GM21737 (cell line): ENCODE measurements around the gene HTR1E.
"Not testable (repeated sequence)": the region's sequence is repeated elsewhere in the genome, so short reads cannot be mapped to it uniquely, and the experiment has no call there.

Experiments
- ATAC-seq: cut with Tn5 transposase; IDR thresholded peaks from one replicate; pipeline ENCODE4 v1.9.1; 2021; ENCODE audit warnings: mild to moderate bottlenecking, moderate library complexity; ENCODE audit not compliant: unreplicated experiment

HTR1E gene, protein sequence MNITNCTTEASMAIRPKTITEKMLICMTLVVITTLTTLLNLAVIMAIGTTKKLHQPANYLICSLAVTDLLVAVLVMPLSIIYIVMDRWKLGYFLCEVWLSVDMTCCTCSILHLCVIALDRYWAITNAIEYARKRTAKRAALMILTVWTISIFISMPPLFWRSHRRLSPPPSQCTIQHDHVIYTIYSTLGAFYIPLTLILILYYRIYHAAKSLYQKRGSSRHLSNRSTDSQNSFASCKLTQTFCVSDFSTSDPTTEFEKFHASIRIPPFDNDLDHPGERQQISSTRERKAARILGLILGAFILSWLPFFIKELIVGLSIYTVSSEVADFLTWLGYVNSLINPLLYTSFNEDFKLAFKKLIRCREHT

DNA sequence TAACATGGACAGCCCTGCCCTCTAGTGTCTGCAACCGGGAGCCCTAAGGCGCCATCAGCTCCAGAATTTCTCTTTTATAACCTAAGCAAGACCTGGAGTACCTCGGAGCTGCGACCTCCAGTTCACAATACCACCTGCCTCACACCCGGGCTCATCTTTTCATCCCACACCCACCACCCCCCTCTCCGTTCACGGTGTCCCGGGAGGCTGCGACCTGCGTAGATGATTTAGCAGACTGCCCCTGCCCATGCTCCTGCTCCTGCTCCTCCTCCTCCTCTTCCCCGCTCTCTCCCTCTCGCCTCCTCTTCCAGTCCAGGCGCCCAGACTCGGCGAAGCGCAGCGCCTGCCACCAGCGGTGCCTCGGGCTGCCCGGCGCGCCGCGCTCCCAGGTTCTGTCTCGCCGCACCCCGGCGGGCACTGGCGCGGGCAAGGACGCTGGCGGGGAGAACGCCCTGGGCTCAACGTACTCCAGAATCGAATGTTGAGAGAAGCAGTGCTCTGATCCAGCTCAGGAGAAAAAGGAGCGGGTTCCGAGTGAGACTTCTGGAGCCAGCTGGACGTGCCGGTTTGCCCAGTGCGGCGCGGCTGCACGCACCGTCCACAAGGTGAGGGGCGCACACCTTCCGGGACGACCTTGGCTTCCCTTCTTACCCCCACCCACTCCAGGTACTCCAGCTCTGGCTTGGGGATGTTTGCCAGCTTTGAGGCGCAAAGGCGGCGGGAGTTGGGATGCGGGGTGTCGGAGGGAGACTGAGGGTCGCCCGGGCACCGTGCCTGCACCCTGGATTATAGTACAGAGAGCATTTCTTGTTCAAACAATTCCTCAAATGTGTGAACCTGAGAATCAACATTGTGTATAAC, at the start of gene HTR1E:
HTR1E (plus strand) TSS at position 310 of the 861 bp plus-strand sequence. CDS start 77,807 bp downstream, outside the sequence.
- no peak for ATAC-seq

DNA sequence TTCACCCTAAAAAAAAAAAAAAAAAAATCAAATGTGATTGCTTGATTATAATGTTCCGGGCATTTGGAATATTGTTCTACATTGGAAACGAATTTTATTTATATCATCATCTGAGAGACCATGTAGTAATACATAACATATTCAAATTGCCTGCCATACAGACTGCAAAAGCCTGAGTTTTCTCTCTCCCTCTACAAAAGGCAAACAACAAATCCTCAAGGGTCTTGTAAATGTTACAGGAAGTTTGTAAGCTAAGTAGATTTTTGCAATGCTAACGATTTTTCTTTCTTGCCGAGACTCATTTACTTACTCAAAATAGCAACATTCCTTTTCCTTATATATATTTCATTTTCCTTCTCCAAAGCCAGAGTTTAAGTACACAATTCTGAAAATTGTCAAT, 49.0 kb upstream of the HTR1E start:
- no peak for ATAC-seq

DNA sequence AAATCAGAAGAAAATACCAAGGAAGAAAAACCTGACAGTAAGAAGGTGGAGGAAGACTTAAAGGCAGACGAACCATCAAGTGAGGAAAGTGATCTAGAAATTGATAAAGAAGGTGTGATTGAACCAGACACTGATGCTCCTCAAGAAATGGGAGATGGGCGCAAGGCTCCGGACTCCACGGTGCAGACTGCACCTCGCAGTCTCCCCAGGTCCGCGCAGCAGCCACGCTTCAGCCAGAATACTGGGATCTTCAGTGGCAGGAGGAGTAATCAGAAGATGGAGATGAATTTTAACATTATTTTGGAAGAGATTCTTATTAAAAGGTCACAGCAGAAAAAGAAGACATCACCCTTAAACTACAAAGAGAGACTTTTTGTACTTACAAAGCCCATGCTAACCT, 40.1 kb upstream of the HTR1E start:
- not testable (repeated sequence) for ATAC-seq

DNA sequence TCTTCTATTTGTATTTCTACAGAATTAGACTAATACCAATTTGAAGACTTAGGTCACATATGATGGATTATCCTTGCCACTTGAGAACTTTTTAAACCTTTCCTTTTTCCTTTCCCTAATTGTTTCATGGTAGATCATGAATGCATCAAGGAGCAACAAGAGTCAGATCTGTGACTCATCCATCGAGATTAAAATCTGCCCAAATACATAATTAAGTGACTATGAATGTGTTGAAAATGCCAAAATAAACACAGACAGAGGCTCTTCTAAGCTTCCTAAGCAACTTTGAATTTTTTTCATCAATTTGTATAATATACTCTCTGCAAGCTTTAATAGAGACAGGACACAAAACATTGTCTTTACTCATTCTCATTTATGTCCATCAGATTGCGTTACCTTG, 23.5 kb upstream of the HTR1E start:
- no peak for ATAC-seq

DNA sequence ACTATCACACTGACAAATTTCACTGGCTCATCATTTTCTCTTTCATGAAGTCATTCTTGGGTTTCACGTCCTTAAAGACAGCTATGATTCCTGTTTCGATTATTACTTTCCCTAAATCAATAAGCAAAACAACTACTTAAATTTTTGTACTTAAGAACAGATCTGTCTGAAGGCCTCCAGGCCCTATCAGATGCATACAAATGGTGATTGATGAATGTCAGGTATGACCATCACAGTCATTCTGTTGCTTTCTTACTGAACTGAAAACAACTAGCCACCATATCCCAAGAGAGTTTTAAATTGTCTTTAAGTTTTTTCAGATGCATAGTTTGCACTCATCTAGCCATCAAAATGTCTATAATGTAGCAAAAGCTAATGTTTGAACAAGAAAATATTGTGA, 20.9 kb upstream of the HTR1E start:
- ATAC-seq = no peak

DNA sequence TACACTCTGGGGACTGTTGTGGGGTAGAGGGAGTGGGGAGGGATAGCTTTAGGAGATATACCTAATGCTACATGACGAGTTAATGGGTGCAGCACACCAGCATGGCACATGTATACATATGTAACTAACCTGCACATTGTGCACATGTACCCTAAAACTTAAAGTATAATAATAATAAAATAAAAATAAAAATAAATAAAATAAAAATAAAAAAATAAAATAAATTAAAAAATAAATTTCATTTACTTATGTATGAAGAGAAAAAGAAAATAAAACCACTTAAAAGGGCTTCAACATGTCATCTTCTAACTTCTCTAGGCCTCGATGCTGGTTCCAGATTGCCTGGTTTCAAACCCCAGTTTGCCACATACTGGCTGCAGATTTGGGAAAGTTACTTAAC, 10.2 kb upstream of the HTR1E start:
- ATAC-seq = not testable (repeated sequence)

DNA sequence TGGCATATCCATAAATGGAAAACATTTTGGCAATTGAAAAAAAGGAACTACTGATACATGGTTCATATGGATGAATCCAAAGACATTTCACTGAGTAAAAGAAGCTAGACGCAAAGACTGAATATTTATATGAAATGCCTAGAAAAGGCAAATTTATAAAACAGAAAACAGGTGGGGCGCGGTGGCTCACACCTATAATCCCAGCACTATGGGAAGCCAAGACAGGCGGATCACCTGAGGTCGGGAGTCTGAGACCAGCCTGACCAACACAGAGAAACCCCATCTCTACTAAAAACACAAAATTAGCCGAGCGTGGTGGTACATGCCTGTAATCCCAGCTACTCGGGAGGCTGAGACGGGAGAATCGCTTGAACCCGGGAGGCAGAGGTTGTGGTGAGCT, 9.5 kb upstream of the HTR1E start:
- not testable (repeated sequence) for ATAC-seq

DNA sequence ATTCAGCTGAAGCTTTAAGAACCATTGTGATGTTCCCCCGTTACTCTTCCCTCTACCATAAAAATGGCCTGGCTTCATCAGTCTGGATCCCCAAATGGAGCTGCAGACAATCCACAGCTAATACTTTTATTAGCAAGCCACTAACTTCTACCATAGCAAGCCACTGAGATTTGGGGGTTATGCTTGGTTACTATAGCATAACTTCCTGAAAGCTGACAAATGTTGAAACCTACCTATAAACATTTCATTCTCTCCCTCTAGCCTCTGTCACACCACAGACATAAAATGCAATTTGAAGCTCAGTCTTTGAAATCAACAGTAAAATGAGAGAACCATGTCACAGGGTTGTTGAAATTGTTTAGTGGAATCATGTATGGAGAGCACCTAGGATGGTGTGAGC, 3.0 kb upstream of the HTR1E start:
- no peak for ATAC-seq

DNA sequence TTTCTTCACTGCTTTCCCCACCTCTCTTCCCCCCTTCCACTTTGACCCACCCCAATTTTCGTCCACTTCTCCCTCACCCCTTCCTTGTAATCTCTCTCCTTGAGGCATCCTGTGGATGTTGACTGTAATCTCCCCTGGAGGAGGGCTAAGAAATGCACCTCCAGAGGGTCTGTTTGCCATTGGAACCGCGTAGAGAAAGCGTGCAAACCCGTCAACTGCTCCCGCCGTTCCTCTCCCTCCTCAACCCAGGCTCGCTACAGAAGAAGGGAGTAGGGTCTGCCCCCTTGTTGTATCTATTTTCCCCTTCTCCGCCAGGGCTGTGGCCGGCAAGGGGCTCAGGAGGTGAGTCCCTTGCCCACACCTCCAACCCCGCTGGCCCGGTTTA, 502 bp upstream of the HTR1E start:
- no peak for ATAC-seq

DNA sequence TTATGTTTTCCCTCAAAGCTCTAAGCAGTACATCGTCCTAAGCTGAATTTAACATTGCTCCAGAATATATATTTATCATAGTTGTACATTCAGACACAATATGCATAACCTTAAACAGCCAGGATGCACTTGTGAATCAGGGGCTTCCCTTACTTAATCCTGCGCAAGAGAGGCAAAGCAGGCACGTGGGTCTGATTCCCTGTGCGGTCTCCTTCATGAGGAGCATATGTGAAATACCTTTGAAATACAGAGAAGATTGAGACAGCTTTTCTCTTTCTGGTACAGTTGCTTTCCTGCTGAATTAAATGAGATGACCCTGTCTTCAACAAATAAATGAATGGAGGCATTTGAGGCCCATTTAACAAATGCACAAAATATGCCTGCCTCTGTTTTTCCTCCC, 1.5 kb downstream of the HTR1E start:
- no peak for ATAC-seq

DNA sequence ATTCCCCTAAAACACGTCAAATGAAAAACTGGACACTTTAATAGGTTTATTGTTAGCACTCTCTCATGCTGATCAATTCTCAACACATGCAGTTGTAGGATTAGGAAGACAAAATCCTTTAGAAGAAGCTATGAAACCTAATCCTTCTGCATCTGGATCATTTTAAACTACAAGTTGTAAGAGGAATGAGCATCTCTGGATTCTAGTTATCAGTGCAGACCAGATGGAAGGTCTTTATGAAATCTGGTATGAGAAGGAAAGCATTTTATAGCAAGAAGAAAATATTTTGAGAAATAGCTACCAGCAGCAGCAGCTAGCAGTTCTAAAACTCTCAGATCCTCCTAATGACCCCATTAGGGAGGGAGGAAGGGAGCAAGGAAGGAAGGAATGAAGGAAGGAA, 4.1 kb downstream of the HTR1E start:
- no peak for ATAC-seq

DNA sequence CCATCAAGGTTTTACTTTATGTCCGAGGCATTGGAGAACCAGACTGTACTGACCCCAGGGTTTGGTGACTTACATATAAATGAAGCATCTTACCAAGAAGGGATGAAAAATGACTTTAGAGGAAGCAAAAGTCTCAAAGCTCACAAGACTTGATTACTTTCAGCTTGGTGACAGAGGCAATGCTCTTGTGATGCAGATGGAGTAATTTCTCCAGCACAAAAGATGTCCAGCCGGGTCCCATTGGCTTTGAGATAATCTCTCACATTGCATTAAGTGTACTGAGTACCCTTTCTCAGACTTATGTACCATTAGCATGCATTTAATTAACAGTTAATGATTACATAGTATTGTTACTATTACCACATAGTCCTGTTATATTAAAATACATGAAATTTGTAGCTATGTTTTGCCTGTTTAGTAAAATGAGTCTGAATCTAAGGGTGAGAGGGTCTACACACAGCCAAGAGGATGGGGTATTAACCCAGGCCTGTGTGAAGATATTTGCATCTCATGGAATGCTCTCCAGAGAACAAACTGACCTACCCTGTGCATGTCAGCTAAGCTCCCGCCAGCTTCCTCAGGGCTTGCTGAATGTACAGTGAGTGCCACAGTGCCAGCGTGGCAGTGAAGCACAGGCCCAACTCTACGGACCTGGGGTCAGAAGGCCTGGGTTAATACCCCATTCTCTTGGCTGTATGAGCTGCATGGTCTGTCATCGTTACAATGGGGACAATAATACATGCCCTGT, 5.6 kb downstream of the HTR1E start:
- ATAC-seq = no peak

DNA sequence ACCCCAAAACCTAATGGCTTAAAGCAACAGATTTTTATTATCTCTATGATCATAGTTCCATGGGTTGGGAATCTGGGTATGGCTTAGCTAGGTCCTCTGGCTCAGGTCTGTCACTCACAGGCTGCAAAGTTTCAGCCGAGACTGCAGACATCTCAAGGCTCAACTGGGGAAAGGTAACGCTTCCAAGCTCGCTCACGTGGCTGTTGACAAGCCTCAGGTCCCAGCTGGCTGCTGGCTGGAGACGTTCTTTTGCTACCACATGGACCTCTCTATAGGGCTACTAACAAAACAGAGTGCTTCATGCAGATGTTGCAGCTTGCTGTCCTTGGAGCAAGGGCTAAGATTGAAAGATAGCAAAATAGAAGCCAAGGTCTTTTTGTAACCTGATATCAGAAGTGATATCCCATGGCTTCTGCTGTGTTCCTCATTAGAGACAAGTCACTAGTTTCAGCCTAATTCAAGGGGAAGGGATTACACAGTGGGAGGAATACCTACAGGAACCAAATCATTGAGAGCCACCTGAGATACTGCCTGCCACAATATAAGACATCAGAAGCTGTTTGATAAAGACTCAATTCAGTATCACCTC, 6.6 kb downstream of the HTR1E start:
- ATAC-seq = no peak

DNA sequence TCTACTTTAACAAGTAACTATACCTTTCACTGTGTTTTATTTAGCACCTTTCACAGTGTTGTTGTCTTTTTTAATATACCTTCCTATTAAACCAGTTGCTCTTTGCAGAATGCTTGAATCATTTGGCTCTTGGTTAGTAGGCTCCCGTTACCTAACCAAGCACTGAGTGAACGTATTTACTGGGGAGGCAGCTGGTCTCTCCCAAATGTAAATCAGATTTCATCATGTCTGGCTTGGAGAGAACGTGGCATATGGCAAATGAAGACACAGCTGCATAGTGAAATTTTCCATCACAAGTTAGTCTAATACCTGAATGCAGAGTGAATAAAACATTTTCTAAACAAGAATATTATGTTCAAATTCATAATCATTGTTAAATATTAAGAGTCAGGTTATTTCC, 12.4 kb downstream of the HTR1E start:
- ATAC-seq = no peak

DNA sequence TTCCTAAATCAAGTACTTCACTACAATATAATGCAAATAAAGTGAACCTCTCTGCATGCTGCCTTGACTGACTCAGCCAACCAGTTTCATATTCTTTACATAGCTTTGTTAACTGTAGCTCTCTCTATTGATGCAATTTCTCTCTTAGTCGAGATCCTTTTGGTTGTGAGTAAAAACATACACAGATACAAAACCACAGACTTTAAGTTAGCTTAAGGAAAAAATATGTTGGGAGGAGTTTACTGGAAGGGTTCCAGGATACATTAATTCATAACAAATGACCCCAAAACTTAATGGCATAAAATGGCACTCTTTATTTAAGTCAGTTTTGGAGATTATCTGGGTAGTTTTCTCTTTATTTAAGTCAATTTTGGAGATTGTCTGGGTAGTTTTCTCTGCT, 15.7 kb downstream of the HTR1E start:
- no peak for ATAC-seq

DNA sequence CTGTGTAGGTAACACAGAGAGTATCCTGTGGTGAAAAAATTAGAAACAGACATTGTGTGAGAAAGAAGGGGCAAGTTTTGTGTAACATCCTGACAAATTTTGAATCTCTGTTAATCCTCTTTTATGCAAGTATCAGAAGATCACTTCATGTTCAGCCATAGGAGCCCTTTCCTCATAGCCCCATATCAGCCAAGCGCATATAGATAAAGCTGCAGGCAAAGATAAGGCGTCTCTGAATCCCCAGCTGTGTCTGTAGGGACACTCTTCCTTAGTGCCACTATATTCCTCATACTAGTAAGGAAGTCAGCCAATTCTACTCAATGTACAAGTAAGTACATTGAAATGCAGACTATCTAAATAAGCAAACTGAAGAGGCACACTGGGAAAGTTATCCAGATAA, 22.3 kb downstream of the HTR1E start:
- no peak for ATAC-seq

DNA sequence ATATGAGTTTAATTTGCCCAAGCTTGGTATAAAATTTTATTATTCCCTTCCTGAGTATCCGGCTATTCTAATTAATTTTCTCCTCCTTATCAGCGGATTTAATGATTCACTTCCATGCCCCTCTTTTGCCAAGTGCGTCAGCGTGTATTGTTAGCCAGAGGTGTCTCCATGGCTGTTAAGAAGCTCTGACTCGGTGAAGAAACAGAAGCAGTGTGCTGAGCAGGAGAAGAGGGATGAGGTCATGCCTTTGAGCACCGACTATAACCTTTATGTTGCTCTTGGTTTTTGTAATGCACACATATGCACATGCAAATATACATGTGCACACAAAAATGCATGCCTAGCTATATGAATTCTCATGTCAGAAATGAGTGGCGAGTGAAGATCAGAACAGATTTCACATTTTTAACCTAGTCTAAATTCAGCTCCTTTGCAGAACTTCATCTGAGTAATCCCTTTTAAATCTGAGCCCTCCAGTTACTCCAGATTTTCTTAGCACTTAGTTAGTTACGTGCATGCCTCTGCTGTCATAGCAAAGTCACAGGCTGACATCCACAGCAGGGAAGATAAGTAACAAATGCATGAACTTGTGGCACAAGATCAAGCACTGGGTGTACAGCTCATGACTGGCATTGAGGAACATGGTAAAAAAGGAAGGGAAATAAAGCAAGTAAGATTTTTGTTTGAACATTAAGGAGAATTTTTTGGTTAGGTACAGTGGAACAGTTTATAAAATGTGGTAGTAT, 24.3 kb downstream of the HTR1E start:
- no peak for ATAC-seq

DNA sequence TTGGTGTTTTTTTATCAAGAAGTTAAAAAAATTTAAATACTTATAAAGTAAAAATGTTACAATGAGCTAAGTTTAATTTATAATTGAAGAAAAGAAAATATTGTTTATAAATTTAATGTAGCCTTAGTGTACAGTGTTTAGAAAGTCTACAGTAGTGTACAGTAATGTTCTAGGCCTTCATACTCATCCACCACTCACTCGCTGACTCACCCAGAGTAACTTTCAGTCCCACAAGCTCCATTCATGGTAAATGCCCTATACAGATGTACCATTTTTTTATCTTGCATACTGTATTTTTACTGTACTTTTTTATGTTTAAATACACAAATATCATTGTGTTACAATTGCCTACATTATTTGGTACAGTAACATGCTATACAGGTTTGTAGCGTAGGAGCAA, 26.0 kb downstream of the HTR1E start:
- ATAC-seq = no peak

DNA sequence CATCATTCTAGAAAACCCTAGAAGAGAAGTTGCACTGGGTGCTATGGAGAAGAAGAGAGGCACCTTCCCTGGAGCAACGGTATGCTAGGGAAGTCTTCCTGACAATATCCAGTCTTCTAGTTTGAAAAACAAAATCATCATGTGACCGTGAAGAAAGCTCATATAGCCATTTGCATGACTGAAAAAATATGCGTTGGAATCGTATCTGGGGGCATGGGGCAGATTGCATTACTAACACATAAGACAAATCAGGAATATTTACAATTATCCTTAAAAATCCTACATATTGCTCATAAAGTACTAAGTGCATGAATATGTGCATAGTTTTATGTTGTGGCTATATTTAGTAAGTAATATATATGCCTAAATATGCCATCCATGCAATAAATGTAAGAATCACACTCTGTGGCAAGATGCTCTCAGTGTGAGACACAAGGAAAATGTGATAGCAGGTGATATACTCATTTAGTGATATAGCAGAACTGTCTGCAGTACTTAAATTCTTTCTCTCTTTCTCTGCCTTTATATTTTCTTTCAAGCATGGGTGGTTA, 26.8 kb downstream of the HTR1E start:
- no peak for ATAC-seq

DNA sequence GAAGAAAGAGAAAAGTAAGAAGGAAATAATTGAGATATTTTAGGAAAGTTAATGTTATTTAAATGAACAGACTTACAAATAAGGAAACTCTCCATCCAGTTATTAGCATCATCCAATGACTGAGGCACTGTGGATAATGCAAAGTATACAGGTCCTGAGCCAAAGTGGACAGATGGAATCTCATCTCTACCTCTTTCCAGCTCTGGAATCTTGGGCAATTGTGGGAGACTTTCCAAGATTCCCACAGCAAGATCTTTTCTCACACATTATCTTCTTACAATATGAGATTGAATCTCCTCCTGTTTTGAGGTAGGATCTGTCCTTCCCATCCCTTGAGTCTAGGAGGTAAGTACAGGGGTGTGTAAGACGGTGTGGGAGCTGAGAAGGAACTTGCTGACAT, 28.9 kb downstream of the HTR1E start:
- no peak for ATAC-seq
